Measurements from ENCODE around the gene GPR39. TPM values are rescaled to one million over a fixed set of nuclear protein-coding genes. Genes with fewer than 3 reads are reported as not detected.

GPR39 gene
- total and polyA plus RNA-seq, 2 donors from 2014 or later = 4.9 to 8.7 TPM

GRCh38 chr2:132608311-132608710 is 191.7 kb downstream of the GPR39 start:
- H3K27me3 ChIP-seq (ENCODE audit: control insufficient read depth, insufficient read depth, low read length) = no peaks in the 10 kb centered on the region
- H3K36me3 ChIP-seq (ENCODE audit: control insufficient read depth in 2 of 3, insufficient read depth in 3 of 3, low read length in 3 of 3) = no peaks in the 10 kb centered on the region
- H3K4me1 ChIP-seq (ENCODE audit: control insufficient read depth in 2 of 3, insufficient read depth in 2 of 3, low read depth in 1 of 3, low read length in 3 of 3) = no peaks in the 10 kb centered on the region
- no peak overlapping the region for H3K4me3 ChIP-seq (ENCODE audit: low read length in 3 of 3)
- FAIRE-seq = no peak
- intact Hi-C loops (cut with DNase I) = no loop called here
- TF ChIP-seq CTCF (IDR thresholded peaks at IDR 0.05; ENCODE audit: borderline replicate concordance, extremely low read depth, insufficient read depth) = no peak
- no peak overlapping the region for H3K27ac ChIP-seq (ENCODE audit: low read depth in 2 of 2, low read length in 2 of 2)
- DNase-seq = no peak
- no peaks in the 10 kb centered on the region for H3K9me3 ChIP-seq (ENCODE audit: control insufficient read depth in 2 of 3, insufficient read depth in 1 of 3, low read length in 3 of 3)
- H3K9ac ChIP-seq (ENCODE audit: low read length in 3 of 3) = no peak overlapping the region

DNA sequence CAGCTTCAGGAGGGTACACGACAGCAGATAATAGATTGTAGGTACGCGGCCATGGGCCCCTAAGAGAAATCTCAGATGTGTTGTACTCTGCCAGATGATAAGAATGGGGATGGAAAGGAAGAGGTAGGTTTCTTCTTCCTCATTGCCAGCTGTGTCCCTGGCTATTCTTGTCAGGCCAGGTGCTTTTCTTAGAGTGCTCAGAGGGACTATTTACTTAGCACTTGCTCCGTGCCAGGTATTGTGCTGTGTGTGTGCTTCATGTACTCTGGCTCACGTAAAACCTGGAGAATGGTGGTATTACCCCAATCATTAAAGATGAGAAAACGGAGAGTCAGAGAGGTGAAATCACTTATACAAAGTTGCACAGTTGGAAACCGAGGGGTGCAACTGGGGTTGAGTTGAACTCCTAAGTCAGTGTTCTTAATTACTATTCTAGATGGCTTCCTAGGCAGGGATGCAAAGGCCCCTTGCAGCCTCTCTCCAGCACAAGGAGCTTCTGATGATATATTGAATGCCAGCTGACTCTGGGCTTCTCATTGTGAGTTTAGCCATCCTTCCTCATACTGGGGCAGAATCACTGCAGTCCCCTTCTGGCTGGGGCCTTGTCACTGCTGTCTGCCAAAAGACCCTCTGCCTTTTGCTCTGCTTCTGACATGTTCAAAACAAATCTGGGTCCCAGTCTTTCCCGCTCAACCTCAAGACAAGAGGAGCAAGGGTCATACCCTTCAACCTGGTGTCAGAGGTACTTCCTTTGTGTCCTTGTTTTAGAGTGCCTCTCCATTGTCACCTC is 192.7 kb downstream of the GPR39 start:
- intact Hi-C loops (cut with DNase I) = no loop called here
- DNase-seq (no peak), FAIRE-seq (no peak)
- Histone ChIP-seq H3K4me1 (ENCODE audit: control insufficient read depth in 2 of 3, insufficient read depth in 2 of 3, low read depth in 1 of 3, low read length in 3 of 3) (no peaks in the 10 kb centered on the region), H3K4me3 (ENCODE audit: low read length in 3 of 3) (no peak overlapping the region), H3K36me3 (ENCODE audit: control insufficient read depth in 2 of 3, insufficient read depth in 3 of 3, low read length in 3 of 3) (no peaks in the 10 kb centered on the region), H3K9ac (ENCODE audit: low read length in 3 of 3) (no peak overlapping the region), H3K27ac (ENCODE audit: low read depth in 2 of 2, low read length in 2 of 2) (no peak overlapping the region), H3K9me3 (ENCODE audit: control insufficient read depth in 2 of 3, insufficient read depth in 1 of 3, low read length in 3 of 3) (no peaks in the 10 kb centered on the region), H3K27me3 (ENCODE audit: control insufficient read depth, insufficient read depth, low read length) (no peaks in the 10 kb centered on the region)
- TF ChIP-seq CTCF (IDR thresholded peaks at IDR 0.05; ENCODE audit: borderline replicate concordance, extremely low read depth, insufficient read depth) = no peak

DNA sequence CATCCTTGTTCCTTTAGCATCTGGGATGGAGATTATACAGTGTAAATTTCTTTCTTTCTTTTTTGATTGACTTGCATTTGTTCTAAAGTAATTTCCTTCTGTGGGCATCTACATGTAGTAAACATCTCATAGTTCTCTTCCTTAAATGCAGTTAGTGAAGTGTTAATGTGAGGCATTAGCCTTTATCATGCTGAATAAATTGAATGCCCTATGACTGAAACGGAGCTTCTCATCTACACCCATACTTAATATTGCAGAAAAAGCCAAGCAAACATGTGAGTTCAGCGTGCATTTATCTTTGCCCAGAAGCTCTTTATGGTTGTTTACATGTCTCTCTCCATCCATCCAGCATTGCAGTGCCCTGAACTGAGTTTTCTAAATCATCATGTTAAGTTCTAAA is 195.1 kb downstream of the GPR39 start:
- Histone ChIP-seq H3K27ac (ENCODE audit: low read depth in 2 of 2, low read length in 2 of 2) (no peak overlapping the region), H3K36me3 (ENCODE audit: control insufficient read depth in 2 of 3, insufficient read depth in 3 of 3, low read length in 3 of 3) (no peaks in the 10 kb centered on the region), H3K4me1 (ENCODE audit: control insufficient read depth in 2 of 3, insufficient read depth in 2 of 3, low read depth in 1 of 3, low read length in 3 of 3) (no peaks in the 10 kb centered on the region), H3K9me3 (ENCODE audit: control insufficient read depth in 2 of 3, insufficient read depth in 1 of 3, low read length in 3 of 3) (no peaks in the 10 kb centered on the region), H3K9ac (ENCODE audit: low read length in 3 of 3) (no peak overlapping the region), H3K4me3 (ENCODE audit: low read length in 3 of 3) (no peak overlapping the region), H3K27me3 (ENCODE audit: control insufficient read depth, insufficient read depth, low read length) (no peaks in the 10 kb centered on the region)
- intact Hi-C loops (cut with DNase I) = no loop called here
- TF ChIP-seq CTCF (IDR thresholded peaks at IDR 0.05; ENCODE audit: borderline replicate concordance, extremely low read depth, insufficient read depth) = no peak
- no peak for FAIRE-seq
- no peak for DNase-seq
